ENCODE measurements around the gene MFN2. TPM values are rescaled to one million over a fixed set of nuclear protein-coding genes. Genes with fewer than 3 reads are reported as not detected.
A peak's percentile ranks its signal among the peaks of the same experiment; 100 is the strongest.

The MFN2 gene
- polyA plus RNA-seq, 1 of the 3 experiments (the other 2 are of a cell fraction), result 43.2 TPM

GRCh38 chr1:12014141-12014991, 34.1 kb downstream of the MFN2 start:
- Histone ChIP-seq H3K27ac (ENCODE audit: low read depth in 2 of 2, low read length in 1 of 2) (peak overlapping the region in 1 of 2 experiments; percentile 72; a peak in 2 of 4 replicates), H3K9ac (no peak overlapping the region), H3K4me3 (ENCODE audit: low read depth in 2 of 2, low read length in 1 of 2) (no peak overlapping the region), H3K79me2 (ENCODE audit: insufficient read depth) (no peaks in the 10 kb centered on the region), H3K27me3 (ENCODE audit: insufficient read depth) (no peaks in the 10 kb centered on the region), H3F3A (replicated peaks; ENCODE audit: insufficient read depth) (peaks cover 23% of the 10 kb centered on the region), H2AFZ (ENCODE audit: low read depth) (no peak overlapping the region), H3K9me3 (no peaks in the 10 kb centered on the region), H4K20me1 (ENCODE audit: insufficient read depth) (peaks cover 5% of the 10 kb centered on the region; the same call in 1 of the 2 replicates), H3K4me1 (ENCODE audit: control insufficient read depth in 1 of 2, insufficient read depth in 2 of 2, low read depth in 1 of 2, low read length in 1 of 2) (peaks cover 0 to 9% of the 10 kb centered on the region in 2 experiments; a peak in 2 of 4 replicates), H3K9me2 (no peaks in the 10 kb centered on the region), H3K36me3 (replicated peaks in 1 of 2; ENCODE audit: control insufficient read depth in 1 of 2, insufficient read depth in 2 of 2, low read length in 1 of 2) (peaks cover 4 to 31% of the 10 kb centered on the region in 2 experiments), H3K4me2 (0 out of 2 replicates have a peak overlapping the region, but pooled peaks have one; percentile 4)
- ChIA-PET CTCF (interaction anchor here (0.8 kb wide), 1 partner anchor 13 kb away, joined by 3 read pairs; no protein-coding TSS in a partner anchor), POLR2A (no interaction called here)
- TF ChIP-seq, protein P1, sequence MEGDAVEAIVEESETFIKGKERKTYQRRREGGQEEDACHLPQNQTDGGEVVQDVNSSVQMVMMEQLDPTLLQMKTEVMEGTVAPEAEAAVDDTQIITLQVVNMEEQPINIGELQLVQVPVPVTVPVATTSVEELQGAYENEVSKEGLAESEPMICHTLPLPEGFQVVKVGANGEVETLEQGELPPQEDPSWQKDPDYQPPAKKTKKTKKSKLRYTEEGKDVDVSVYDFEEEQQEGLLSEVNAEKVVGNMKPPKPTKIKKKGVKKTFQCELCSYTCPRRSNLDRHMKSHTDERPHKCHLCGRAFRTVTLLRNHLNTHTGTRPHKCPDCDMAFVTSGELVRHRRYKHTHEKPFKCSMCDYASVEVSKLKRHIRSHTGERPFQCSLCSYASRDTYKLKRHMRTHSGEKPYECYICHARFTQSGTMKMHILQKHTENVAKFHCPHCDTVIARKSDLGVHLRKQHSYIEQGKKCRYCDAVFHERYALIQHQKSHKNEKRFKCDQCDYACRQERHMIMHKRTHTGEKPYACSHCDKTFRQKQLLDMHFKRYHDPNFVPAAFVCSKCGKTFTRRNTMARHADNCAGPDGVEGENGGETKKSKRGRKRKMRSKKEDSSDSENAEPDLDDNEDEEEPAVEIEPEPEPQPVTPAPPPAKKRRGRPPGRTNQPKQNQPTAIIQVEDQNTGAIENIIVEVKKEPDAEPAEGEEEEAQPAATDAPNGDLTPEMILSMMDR (IDR thresholded peaks at IDR 0.05), result peak; percentile 31
- no peak for TF ChIP-seq TCF12 (IDR thresholded peaks at IDR 0.05)
- 84% methylated on average over 16 of the region's 16 CpGs for WGBS (ENCODE audit: low lambda C conversion rate)
- DNase-seq, result no peak

DNA sequence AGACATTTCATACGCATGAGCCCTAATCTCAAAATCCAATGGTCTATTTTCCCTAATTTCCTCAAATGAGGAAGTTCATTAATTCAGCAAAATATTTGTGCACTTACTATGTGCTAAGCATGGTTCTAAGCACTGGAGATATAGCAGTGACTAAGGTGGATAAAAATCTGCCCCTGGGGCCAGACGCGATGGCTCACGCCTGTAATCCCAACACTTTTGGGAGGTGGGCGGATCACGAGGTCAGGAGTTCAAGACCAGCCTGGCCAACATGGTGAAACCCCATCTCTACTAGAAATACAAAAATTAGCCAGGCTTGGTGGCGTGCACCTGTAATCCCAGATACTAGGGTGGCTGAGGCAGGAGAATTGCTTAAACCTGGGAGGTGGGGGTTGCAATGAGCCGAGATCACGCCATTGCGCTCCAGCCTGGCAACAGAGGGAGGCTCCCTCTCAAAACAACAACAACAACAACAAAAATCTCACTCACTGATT, 34.8 kb downstream of the MFN2 start:
- Histone ChIP-seq H3K27ac (ENCODE audit: low read depth in 2 of 2, low read length in 1 of 2) (no peak overlapping the region), H2AFZ (ENCODE audit: low read depth) (no peak overlapping the region), H3K4me1 (ENCODE audit: control insufficient read depth in 1 of 2, insufficient read depth in 2 of 2, low read depth in 1 of 2, low read length in 1 of 2) (peaks cover 0 to 9% of the 10 kb centered on the region in 2 experiments; a peak in 3 of 4 replicates), H3K79me2 (ENCODE audit: insufficient read depth) (peaks cover 7% of the 10 kb centered on the region), H3K9ac (no peak overlapping the region), H3K9me2 (no peaks in the 10 kb centered on the region), H3K27me3 (ENCODE audit: insufficient read depth) (no peaks in the 10 kb centered on the region), H3K4me3 (ENCODE audit: low read depth in 2 of 2, low read length in 1 of 2) (no peak overlapping the region), H3K36me3 (replicated peaks in 1 of 2; ENCODE audit: control insufficient read depth in 1 of 2, insufficient read depth in 2 of 2, low read length in 1 of 2) (peaks cover 4 to 28% of the 10 kb centered on the region in 2 experiments), H3F3A (replicated peaks; ENCODE audit: insufficient read depth) (peaks cover 23% of the 10 kb centered on the region), H3K4me2 (no peak overlapping the region), H3K9me3 (no peaks in the 10 kb centered on the region), H4K20me1 (ENCODE audit: insufficient read depth) (peaks cover 5% of the 10 kb centered on the region; the same call in 1 of the 2 replicates)
- TF ChIP-seq YY1 (IDR thresholded peaks at IDR 0.05; ENCODE audit: low read depth), result no peak
- no peak for TF ChIP-seq MXI1 (IDR thresholded peaks at IDR 0.05; ENCODE audit: low read depth, low read length)
- no peak for TF ChIP-seq IRF3 (IDR thresholded peaks at IDR 0.05; ENCODE audit: low read depth, low read length)
- TF ChIP-seq NRF1 (IDR thresholded peaks at IDR 0.05; ENCODE audit: low read depth, low read length), result no peak
- no peak for TF ChIP-seq MEF2A (IDR thresholded peaks at IDR 0.05; ENCODE audit: borderline replicate concordance, low read depth)
- TF ChIP-seq, protein P2, sequence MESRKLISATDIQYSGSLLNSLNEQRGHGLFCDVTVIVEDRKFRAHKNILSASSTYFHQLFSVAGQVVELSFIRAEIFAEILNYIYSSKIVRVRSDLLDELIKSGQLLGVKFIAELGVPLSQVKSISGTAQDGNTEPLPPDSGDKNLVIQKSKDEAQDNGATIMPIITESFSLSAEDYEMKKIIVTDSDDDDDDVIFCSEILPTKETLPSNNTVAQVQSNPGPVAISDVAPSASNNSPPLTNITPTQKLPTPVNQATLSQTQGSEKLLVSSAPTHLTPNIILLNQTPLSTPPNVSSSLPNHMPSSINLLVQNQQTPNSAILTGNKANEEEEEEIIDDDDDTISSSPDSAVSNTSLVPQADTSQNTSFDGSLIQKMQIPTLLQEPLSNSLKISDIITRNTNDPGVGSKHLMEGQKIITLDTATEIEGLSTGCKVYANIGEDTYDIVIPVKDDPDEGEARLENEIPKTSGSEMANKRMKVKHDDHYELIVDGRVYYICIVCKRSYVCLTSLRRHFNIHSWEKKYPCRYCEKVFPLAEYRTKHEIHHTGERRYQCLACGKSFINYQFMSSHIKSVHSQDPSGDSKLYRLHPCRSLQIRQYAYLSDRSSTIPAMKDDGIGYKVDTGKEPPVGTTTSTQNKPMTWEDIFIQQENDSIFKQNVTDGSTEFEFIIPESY (IDR thresholded peaks at IDR 0.05; ENCODE audit: borderline replicate concordance, low read depth), result no peak
- TF ChIP-seq NFIC (IDR thresholded peaks at IDR 0.05; ENCODE audit: borderline replicate concordance), result no peak
- no peak for TF ChIP-seq RFX5 (IDR thresholded peaks at IDR 0.05; ENCODE audit: low read length)
- no peak for TF ChIP-seq GATA2 (CRISPR knock-in tag; IDR thresholded peaks at IDR 0.05)
- TF ChIP-seq FOXJ3 (CRISPR knock-in tag; IDR thresholded peaks at IDR 0.05), result no peak
- DNase-seq, result no peak
- ChIA-PET POLR2A (no interaction called here), CTCF (interaction anchor here (0.7 kb wide), 1 partner anchor 601 kb away, joined by 3 read pairs; no protein-coding TSS in a partner anchor)
- 93% methylated on average over 10 of the region's 10 CpGs for WGBS (ENCODE audit: low lambda C conversion rate)

Measured in SK-N-SH (cell line).